ENCODE results near the gene TMC1.

TMC1 gene

DNA sequence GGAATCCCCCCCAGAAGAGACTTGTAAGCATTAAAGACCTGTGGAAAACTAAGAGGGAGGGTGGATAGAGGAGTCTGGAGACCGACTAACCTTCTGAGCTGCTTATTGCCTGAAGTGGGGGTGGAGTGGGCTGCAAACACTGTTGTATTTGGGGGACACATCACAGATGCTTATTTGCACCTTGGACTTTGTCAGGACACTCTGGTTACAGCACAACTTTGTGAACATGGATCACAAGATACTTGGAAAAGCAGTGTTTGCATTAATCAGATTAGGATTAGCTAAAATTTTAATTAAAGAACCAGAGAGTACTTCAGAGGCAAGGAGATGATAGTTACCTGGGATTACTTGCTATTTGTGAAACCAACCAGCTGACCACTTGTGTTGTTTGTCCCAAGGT, 30.9 kb downstream of the TMC1 start:
- H4K20me1 ChIP-seq (ENCODE audit: insufficient read depth, low read length) = no peaks in the 10 kb centered on the region
- H3K4me3 ChIP-seq (ENCODE audit: low read depth in 1 of 2, low read length in 2 of 2) = no peak overlapping the region
- ATAC-seq (ENCODE audit: insufficient read depth, low read depth) (no peak), DNase-seq (no peak)
- no peaks in the 10 kb centered on the region for H3K9me3 ChIP-seq (ENCODE audit: insufficient read depth, low read length, severe bottlenecking)
- H3K27ac ChIP-seq (ENCODE audit: low read length) = no peak overlapping the region
- H3K36me3 ChIP-seq (ENCODE audit: insufficient read depth, low read length) = no peaks in the 10 kb centered on the region
- H3K4me2 ChIP-seq (ENCODE audit: insufficient read depth, low read length) = no peak overlapping the region
- H3K4me1 ChIP-seq (ENCODE audit: insufficient read depth, low read length) = no peaks in the 10 kb centered on the region
- H3K27me3 ChIP-seq (ENCODE audit: insufficient read depth, low read length, poor library complexity) = peaks cover 3% of the 10 kb centered on the region
- no peak overlapping the region for H2AFZ ChIP-seq (ENCODE audit: low read depth, low read length)
- TF ChIP-seq, protein P1, sequence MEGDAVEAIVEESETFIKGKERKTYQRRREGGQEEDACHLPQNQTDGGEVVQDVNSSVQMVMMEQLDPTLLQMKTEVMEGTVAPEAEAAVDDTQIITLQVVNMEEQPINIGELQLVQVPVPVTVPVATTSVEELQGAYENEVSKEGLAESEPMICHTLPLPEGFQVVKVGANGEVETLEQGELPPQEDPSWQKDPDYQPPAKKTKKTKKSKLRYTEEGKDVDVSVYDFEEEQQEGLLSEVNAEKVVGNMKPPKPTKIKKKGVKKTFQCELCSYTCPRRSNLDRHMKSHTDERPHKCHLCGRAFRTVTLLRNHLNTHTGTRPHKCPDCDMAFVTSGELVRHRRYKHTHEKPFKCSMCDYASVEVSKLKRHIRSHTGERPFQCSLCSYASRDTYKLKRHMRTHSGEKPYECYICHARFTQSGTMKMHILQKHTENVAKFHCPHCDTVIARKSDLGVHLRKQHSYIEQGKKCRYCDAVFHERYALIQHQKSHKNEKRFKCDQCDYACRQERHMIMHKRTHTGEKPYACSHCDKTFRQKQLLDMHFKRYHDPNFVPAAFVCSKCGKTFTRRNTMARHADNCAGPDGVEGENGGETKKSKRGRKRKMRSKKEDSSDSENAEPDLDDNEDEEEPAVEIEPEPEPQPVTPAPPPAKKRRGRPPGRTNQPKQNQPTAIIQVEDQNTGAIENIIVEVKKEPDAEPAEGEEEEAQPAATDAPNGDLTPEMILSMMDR (IDR thresholded peaks at IDR 0.05; ENCODE audit: borderline replicate concordance, extremely low read depth, low read length, poor library complexity, severe bottlenecking) = no peak
- no peak for TF ChIP-seq EZH2 (IDR thresholded peaks at IDR 0.05; ENCODE audit: borderline replicate concordance, low read depth, low read length, severe bottlenecking)
- no peaks in the 10 kb centered on the region for H3K79me2 ChIP-seq (ENCODE audit: insufficient read depth, low read length)
- H3K9ac ChIP-seq (ENCODE audit: low read depth, low read length) = no peak overlapping the region

DNA sequence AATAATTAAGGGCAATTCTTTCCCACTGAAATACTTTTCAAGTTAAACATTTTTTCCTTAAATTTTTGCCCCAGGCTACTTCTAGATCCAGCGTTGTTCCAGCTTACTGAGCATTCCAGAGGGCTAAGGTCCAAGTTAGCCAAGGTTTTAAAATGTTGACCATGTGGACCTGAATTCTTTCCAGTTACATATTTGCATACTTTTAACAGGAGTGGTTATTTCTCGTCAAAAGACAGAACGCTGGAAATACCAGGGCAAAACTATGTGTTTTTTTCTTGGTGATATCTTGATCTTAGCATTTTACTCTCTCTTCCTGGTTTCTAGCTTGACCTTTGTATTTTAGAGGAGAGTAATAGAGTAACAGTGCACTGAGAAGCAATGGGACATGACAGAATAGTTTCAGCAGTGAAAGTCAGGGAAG, 32.8 kb downstream of the TMC1 start:
- no peak for ATAC-seq (ENCODE audit: insufficient read depth, low read depth)
- Histone ChIP-seq H3K9me3 (ENCODE audit: insufficient read depth, low read length, severe bottlenecking) (no peaks in the 10 kb centered on the region), H3K4me1 (ENCODE audit: insufficient read depth, low read length) (no peaks in the 10 kb centered on the region), H3K27me3 (ENCODE audit: insufficient read depth, low read length, poor library complexity) (peaks cover 6% of the 10 kb centered on the region), H3K79me2 (ENCODE audit: insufficient read depth, low read length) (no peaks in the 10 kb centered on the region), H3K36me3 (ENCODE audit: insufficient read depth, low read length) (no peaks in the 10 kb centered on the region), H2AFZ (ENCODE audit: low read depth, low read length) (no peak overlapping the region), H3K4me2 (ENCODE audit: insufficient read depth, low read length) (no peak overlapping the region), H3K27ac (ENCODE audit: low read length) (no peak overlapping the region), H4K20me1 (ENCODE audit: insufficient read depth, low read length) (no peaks in the 10 kb centered on the region), H3K9ac (ENCODE audit: low read depth, low read length) (no peak overlapping the region), H3K4me3 (ENCODE audit: low read depth in 1 of 2, low read length in 2 of 2) (no peak overlapping the region)
- DNase-seq = no peak
- no peak for TF ChIP-seq EZH2 (IDR thresholded peaks at IDR 0.05; ENCODE audit: borderline replicate concordance, low read depth, low read length, severe bottlenecking)
- TF ChIP-seq, protein P1 (IDR thresholded peaks at IDR 0.05; ENCODE audit: borderline replicate concordance, extremely low read depth, low read length, poor library complexity, severe bottlenecking) = no peak

DNA sequence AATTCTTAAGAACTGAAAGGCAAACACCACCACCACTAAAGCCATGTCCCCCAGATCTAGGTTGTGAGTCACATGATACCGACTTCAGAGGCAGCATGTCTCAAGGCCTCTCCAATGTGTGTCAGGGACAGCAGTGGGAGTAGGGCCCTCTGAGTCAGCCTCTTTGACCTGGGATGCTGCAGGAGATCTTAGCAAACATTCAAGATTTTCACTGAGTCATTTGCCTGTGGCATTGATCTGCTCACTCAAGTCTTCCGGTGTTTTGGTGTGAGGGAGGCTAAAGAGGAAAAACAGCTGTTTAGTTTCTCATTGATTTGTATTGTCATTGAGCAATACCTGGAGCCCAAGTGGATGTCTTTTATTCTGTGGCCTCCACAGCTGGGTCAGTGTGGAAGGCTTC, 36.1 kb downstream of the TMC1 start:
- no peaks in the 10 kb centered on the region for H3K4me1 ChIP-seq (ENCODE audit: insufficient read depth, low read length)
- no peak overlapping the region for H3K9ac ChIP-seq (ENCODE audit: low read depth, low read length)
- H3K9me3 ChIP-seq (ENCODE audit: insufficient read depth, low read length, severe bottlenecking) = no peaks in the 10 kb centered on the region
- no peak for DNase-seq
- no peak overlapping the region for H3K27ac ChIP-seq (ENCODE audit: low read length)
- TF ChIP-seq EZH2 (IDR thresholded peaks at IDR 0.05; ENCODE audit: borderline replicate concordance, low read depth, low read length, severe bottlenecking) = no peak
- TF ChIP-seq, protein P1 (IDR thresholded peaks at IDR 0.05; ENCODE audit: borderline replicate concordance, extremely low read depth, low read length, poor library complexity, severe bottlenecking) = no peak
- ATAC-seq (ENCODE audit: insufficient read depth, low read depth) = no peak
- H3K4me3 ChIP-seq (ENCODE audit: low read depth in 1 of 2, low read length in 2 of 2) = no peak overlapping the region
- H3K4me2 ChIP-seq (ENCODE audit: insufficient read depth, low read length) = no peak overlapping the region
- no peaks in the 10 kb centered on the region for H3K36me3 ChIP-seq (ENCODE audit: insufficient read depth, low read length)
- peaks cover 6% of the 10 kb centered on the region for H3K27me3 ChIP-seq (ENCODE audit: insufficient read depth, low read length, poor library complexity)
- H3K79me2 ChIP-seq (ENCODE audit: insufficient read depth, low read length) = no peaks in the 10 kb centered on the region
- no peak overlapping the region for H2AFZ ChIP-seq (ENCODE audit: low read depth, low read length)
- no peaks in the 10 kb centered on the region for H4K20me1 ChIP-seq (ENCODE audit: insufficient read depth, low read length)

DNA sequence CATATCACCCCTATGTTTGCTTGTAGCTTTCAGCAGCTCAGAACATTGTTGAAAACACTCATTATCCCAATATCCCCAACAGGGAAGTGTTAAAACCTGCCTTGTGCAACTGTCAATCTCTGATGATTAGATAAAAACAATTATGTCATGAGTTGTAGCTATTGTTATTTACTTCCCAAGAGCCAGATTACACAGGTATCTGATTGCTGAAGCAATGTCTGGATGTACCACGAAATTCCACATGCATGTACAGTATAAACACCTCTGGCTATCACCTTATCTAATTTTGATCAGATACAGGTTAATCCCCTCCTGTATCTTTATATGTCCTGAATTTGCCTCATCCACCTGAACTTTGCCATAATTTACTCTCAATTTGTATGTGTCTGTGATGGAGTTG, 38.7 kb downstream of the TMC1 start:
- no peaks in the 10 kb centered on the region for H3K4me1 ChIP-seq (ENCODE audit: insufficient read depth, low read length)
- DNase-seq (no peak), ATAC-seq (ENCODE audit: insufficient read depth, low read depth) (no peak)
- H4K20me1 ChIP-seq (ENCODE audit: insufficient read depth, low read length) = no peaks in the 10 kb centered on the region
- H3K79me2 ChIP-seq (ENCODE audit: insufficient read depth, low read length) = no peaks in the 10 kb centered on the region
- H3K4me2 ChIP-seq (ENCODE audit: insufficient read depth, low read length) = no peak overlapping the region
- H3K27me3 ChIP-seq (ENCODE audit: insufficient read depth, low read length, poor library complexity) = peaks cover 3% of the 10 kb centered on the region
- no peak overlapping the region for H3K4me3 ChIP-seq (ENCODE audit: low read depth in 1 of 2, low read length in 2 of 2)
- H3K9me3 ChIP-seq (ENCODE audit: insufficient read depth, low read length, severe bottlenecking) = no peaks in the 10 kb centered on the region
- H3K36me3 ChIP-seq (ENCODE audit: insufficient read depth, low read length) = no peaks in the 10 kb centered on the region
- no peak overlapping the region for H3K27ac ChIP-seq (ENCODE audit: low read length)
- TF ChIP-seq, protein P1 (IDR thresholded peaks at IDR 0.05; ENCODE audit: borderline replicate concordance, extremely low read depth, low read length, poor library complexity, severe bottlenecking) = no peak
- TF ChIP-seq EZH2 (IDR thresholded peaks at IDR 0.05; ENCODE audit: borderline replicate concordance, low read depth, low read length, severe bottlenecking) = no peak
- H2AFZ ChIP-seq (ENCODE audit: low read depth, low read length) = no peak overlapping the region
- no peak overlapping the region for H3K9ac ChIP-seq (ENCODE audit: low read depth, low read length)
